Body of pancreas (tissue), 4 donors: Measurements from ENCODE around the gene PHAF1. TPM values are rescaled to one million over a fixed set of nuclear protein-coding genes. Genes with fewer than 3 reads are reported as not detected.
A peak's percentile ranks its signal among the peaks of the same experiment; 100 is the strongest.

Experiments
- ATAC-seq: fragments of 150-250 bp; one replicate; pipeline ENCODE4 v1.9.1; 2016
- DNase-seq, 4 donors: peaks; one replicate each; pipeline ENCODE4 v3.0.0-alpha.2; 2019
- H3K27ac ChIP-seq, 4 donors: fragments of 200-600 bp; sonication (generic); 1 replicate in 3 of 4; 2 replicates in 1 of 4; pipeline versions ENCODE4 v1.5.1 to v1.6.1; 2016 to 2019; ENCODE audit warnings: mild to moderate bottlenecking in 1 of 4, mixed read lengths in 1 of 4, moderate library complexity in 1 of 4
- H3K27me3 ChIP-seq, 2 donors: fragments of 200-600 bp; sonication (generic); one replicate each; pipeline ENCODE4 v1.6.0; 2016; ENCODE audit warnings: mild to moderate bottlenecking in 1 of 2
- H3K36me3 ChIP-seq, 2 donors: fragments of 200-600 bp; sonication (generic); replicated peaks in 1 of 2; 2 replicates each; pipeline ENCODE4 v1.5.1; 2016; ENCODE audit warnings: low read depth in 2 of 2; ENCODE audit not compliant: insufficient read depth in 1 of 2
- H3K4me1 ChIP-seq: fragments of 200-600 bp; sonication (generic); one replicate; pipeline ENCODE4 v1.6.0; 2016
- H3K4me3 ChIP-seq, 2 donors: fragments of 200-600 bp; sonication (generic); 1 replicate in 1 of 2; 2 replicates in 1 of 2; pipeline ENCODE4 v1.5.1; 2016 to 2019
- H3K9me3 ChIP-seq, 3 donors: fragments of 200-600 bp; sonication (generic); 1 replicate in 2 of 3; 2 replicates in 1 of 3; pipeline ENCODE4 v1.5.1; 2016
- POLR2A ChIP-seq, 3 donors: fragments of 450-650 bp; IDR thresholded peaks; one replicate each; pipeline ENCODE4 v1.6.1; 2016; ENCODE audit warnings: antibody characterized with exemption in 3 of 3, mild to moderate bottlenecking in 2 of 3
- WGBS, 2 donors: methylation state at CpG; one replicate each; pipeline ENCODE4 v1.1.5; 2017; 5-methylcytosine and 5-hydroxymethylcytosine counted together
- intact Hi-C: fragments of 100-400 bp; cut with DNase I; formaldehyde crosslinking; loops from one replicate; pipeline ENCODE4 v1.15.1; 2023
- total RNA-seq, 2 donors: library from RNA; depleted of rRNA; stranded (reverse); fragments of >200 nt; gene quantifications; one replicate each; pipeline ENCODE4 v1.1.0, GENCODE V29; 2016
- TF ChIP-seq, protein P1 (sequence below), 7 experiments: fragments of 450-650 bp in 4 of 7; fragments of 200-600 bp in 3 of 7; sonication (generic) in 3 of 7; IDR thresholded peaks; one replicate each; pipeline ENCODE4 v1.5.1; 2016 to 2019; ENCODE audit warnings: antibody characterized with exemption in 7 of 7

The PHAF1 gene
- total RNA-seq, 2 donors from 2014 or later: 7.8 to 18.5 TPM

DNA sequence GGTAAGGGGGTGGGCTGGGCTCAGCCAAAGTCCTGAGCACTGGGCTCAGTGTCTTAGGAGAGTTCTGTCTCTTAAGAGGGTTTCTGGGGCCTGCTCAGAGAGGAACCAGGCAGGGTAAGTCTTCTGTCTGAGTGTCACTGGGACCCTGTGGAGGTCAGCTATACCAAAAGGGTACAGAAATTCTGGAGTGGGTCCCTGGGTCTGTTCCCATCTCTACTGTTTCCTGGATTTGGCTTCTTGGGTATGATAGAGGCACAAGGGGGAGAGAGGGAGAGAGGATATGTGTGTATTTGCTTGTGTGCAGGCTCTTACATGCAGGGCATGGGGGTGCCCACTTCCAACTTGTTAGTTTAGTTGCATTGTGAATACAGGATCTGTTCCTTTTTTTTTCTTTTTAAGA is 83.8 kb downstream of the PHAF1 start:
- Histone ChIP-seq H3K4me3 (no peak overlapping the region), H3K36me3 (peaks cover 12 to 21% of the 10 kb centered on the region in 2 donors), H3K9me3 (no peaks in the 10 kb centered on the region), H3K27ac (no peak overlapping the region), H3K27me3 (no peaks in the 10 kb centered on the region), H3K4me1 (peaks cover 33% of the 10 kb centered on the region)
- intact Hi-C loops: no loop called here
- DNase-seq (no peak), ATAC-seq (no peak)
- TF ChIP-seq POLR2A (IDR thresholded peaks at IDR 0.05): no peak
- TF ChIP-seq, protein P1, sequence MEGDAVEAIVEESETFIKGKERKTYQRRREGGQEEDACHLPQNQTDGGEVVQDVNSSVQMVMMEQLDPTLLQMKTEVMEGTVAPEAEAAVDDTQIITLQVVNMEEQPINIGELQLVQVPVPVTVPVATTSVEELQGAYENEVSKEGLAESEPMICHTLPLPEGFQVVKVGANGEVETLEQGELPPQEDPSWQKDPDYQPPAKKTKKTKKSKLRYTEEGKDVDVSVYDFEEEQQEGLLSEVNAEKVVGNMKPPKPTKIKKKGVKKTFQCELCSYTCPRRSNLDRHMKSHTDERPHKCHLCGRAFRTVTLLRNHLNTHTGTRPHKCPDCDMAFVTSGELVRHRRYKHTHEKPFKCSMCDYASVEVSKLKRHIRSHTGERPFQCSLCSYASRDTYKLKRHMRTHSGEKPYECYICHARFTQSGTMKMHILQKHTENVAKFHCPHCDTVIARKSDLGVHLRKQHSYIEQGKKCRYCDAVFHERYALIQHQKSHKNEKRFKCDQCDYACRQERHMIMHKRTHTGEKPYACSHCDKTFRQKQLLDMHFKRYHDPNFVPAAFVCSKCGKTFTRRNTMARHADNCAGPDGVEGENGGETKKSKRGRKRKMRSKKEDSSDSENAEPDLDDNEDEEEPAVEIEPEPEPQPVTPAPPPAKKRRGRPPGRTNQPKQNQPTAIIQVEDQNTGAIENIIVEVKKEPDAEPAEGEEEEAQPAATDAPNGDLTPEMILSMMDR (IDR thresholded peaks at IDR 0.05): no peak

DNA sequence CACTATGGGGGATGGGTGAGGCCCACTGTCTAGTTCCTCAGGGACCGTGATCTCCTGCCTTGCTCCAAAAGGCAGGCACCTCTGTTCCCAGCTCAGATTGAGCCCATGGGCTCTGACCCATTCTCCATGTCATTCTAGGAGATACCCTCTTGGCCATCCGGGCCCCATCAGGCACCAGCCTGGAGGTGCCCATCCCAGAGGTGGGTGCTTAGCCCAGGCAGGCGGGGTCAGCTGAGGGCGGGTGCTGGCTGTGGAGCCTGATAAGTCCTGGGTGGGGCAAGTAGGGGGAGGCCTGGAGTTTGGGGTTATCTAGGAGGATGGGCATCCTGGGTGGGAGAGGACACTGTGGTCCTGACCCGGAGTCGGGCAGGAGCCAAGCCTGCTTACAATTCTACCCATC is 84.5 kb downstream of the PHAF1 start:
- Histone ChIP-seq H3K27ac (no peak overlapping the region), H3K36me3 (peaks cover 12 to 21% of the 10 kb centered on the region in 2 donors), H3K27me3 (no peaks in the 10 kb centered on the region), H3K4me1 (peaks cover 37% of the 10 kb centered on the region), H3K4me3 (no peak overlapping the region), H3K9me3 (no peaks in the 10 kb centered on the region)
- ATAC-seq (no peak), DNase-seq (no peak)
- no peak for TF ChIP-seq POLR2A (IDR thresholded peaks at IDR 0.05)
- TF ChIP-seq, protein P1 (IDR thresholded peaks at IDR 0.05): no peak
- intact Hi-C loops: no loop called here
- 88 to 93% methylated on average over 4 to 6 of the region's 6 CpGs for WGBS, 2 donors

DNA sequence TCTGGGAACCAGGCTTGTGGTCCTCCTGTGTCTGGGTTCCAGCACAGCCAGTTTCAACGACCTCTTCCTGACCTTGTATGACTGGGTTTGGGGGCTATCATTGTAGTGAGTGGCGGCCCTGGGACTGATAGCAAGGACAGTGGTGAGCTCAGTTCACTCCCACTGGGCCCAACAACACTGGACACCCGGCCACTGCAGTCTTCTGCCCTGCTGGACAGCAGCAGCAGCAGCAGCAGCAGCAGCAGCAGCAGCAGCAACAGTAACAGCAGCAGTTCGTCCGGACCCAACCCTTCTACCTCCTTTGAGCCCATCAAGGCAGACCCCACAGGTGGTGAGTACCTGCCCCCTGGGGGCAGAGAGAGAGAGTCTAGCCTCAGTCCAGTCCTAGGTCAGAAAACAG is 85.9 kb downstream of the PHAF1 start:
- no peak for DNase-seq
- H3K4me1 ChIP-seq: peaks cover 50% of the 10 kb centered on the region
- 50 to 65% methylated on average over 1 to 5 of the region's 5 CpGs for WGBS, 2 donors

DNA sequence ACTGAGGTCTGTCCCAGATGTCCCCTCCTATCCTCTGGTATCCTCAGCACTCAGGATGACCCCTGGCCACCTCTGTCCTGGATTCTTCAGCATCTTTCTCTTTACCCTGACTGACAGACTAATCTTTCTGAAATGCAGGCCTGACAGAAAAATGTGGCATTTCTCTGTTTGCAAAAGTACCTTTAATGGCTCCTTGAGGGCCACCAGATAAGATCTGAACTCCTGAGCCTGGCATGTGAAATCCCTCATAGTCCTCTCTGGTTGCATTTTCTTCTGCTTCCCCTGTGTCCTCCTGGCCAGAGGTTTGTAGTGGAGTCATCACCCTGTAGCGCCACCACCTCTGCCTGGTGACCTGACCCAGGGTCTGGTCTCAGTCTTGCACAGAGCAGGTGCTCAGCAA is 87.1 kb downstream of the PHAF1 start:
- Histone ChIP-seq H3K4me3 (no peak overlapping the region), H3K27me3 (no peaks in the 10 kb centered on the region), H3K4me1 (peaks cover 45% of the 10 kb centered on the region), H3K27ac (no peak overlapping the region), H3K36me3 (peaks cover 12 to 30% of the 10 kb centered on the region in 2 donors), H3K9me3 (no peaks in the 10 kb centered on the region)
- intact Hi-C loops: no loop called here
- ATAC-seq (no peak), DNase-seq (no peak)
- WGBS, 2 donors: 100% methylated on average over 1 of the region's 1 CpG
- TF ChIP-seq POLR2A (IDR thresholded peaks at IDR 0.05): no peak
- TF ChIP-seq, protein P1 (IDR thresholded peaks at IDR 0.05): no peak

More for the DNA sequence above, 85.9 kb downstream of the PHAF1 start:
- H3K4me3 ChIP-seq: no peak overlapping the region
- no peaks in the 10 kb centered on the region for H3K27me3 ChIP-seq
- H3K9me3 ChIP-seq: no peaks in the 10 kb centered on the region
- no peak overlapping the region for H3K27ac ChIP-seq
- peaks cover 12 to 21% of the 10 kb centered on the region in 2 donors for H3K36me3 ChIP-seq
- TF ChIP-seq, protein P1 (IDR thresholded peaks at IDR 0.05): no peak
- no peak for TF ChIP-seq POLR2A (IDR thresholded peaks at IDR 0.05)
- intact Hi-C loops: no loop called here
- ATAC-seq: no peak

DNA sequence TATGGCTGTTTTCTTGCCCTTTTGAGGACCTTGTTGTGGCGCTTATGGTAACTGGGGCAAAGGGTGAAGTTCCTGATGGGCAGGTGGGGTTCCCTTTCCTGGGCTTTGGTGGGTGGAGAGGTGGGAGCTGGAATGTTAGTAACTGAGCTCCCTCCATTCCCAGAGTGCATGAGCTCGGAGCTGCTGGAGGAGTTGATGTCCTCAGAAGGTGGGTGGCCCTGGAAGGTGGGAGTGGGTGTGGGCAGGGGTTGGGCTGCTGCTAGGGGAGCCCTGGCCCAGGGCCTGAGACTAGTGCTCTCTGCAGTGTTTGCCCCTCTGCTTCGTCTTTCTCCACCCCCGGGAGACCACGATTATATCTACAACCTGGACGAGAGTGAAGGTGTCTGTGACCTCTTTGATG is 88.0 kb downstream of the PHAF1 start:
- Histone ChIP-seq H3K9me3 (no peaks in the 10 kb centered on the region), H3K4me1 (peaks cover 42% of the 10 kb centered on the region), H3K4me3 (no peak overlapping the region), H3K27ac (peak overlapping the region in 2 of 4 donors; percentile 81 to 88), H3K27me3 (no peaks in the 10 kb centered on the region), H3K36me3 (peaks cover 20 to 38% of the 10 kb centered on the region in 2 donors)
- 61 to 86% methylated on average over 4 to 6 of the region's 6 CpGs for WGBS, 2 donors
- ATAC-seq (no peak), DNase-seq (no peak)
- intact Hi-C loops: no loop called here
- TF ChIP-seq, protein P1 (IDR thresholded peaks at IDR 0.05): no peak
- TF ChIP-seq POLR2A (IDR thresholded peaks at IDR 0.05): no peak
